Islet precursor cell (in vitro differentiated cells): ENCODE data around the gene ROCK2.

ENCODE experiments used
- DNase-seq: peaks from one replicate; pipeline ENCODE4 v3.0.0-alpha.2; 2018

The ROCK2 gene

GRCh38 chr2:11366326-11366741 is 21.9 kb upstream of the ROCK2 start:
- no peak for DNase-seq

GRCh38 chr2:11365096-11365879 is 20.9 kb upstream of the ROCK2 start:
- DNase-seq = no peak

GRCh38 chr2:11364565-11364887 is 20.1 kb upstream of the ROCK2 start:
- DNase-seq = no peak

GRCh38 chr2:11363868-11364564 is 19.6 kb upstream of the ROCK2 start:
- DNase-seq = no peak

- DNase-seq = no peak
Measured at GRCh38 chr2:11359865-11360264, 15.4 kb upstream of the ROCK2 start.

- peak; percentile 74 for DNase-seq
Measured at GRCh38 chr2:11357428-11357972, 13.1 kb upstream of the ROCK2 start.

- no peak for DNase-seq
Measured at GRCh38 chr2:11356764-11357163, 12.3 kb upstream of the ROCK2 start.

- no peak for DNase-seq
Measured at GRCh38 chr2:11355194-11356053, 11.0 kb upstream of the ROCK2 start.

- no peak for DNase-seq
Measured at GRCh38 chr2:11354363-11355154, 10.1 kb upstream of the ROCK2 start.

GRCh38 chr2:11352781-11353537 is 8.5 kb upstream of the ROCK2 start:
- no peak for DNase-seq

GRCh38 chr2:11348209-11348749 is 3.8 kb upstream of the ROCK2 start:
- no peak for DNase-seq

- DNase-seq = no peak
Measured at GRCh38 chr2:11347403-11347959, 3.0 kb upstream of the ROCK2 start.

GRCh38 chr2:11346023-11346482 is 1.6 kb upstream of the ROCK2 start:
- DNase-seq = no peak

GRCh38 chr2:11344956-11345677 is 681 bp upstream of the ROCK2 start:
- DNase-seq = peak; percentile 89

GRCh38 chr2:11343650-11344341 is 640 bp downstream of the ROCK2 start:
- peak; percentile 86 for DNase-seq

- no peak for DNase-seq
Measured at GRCh38 chr2:11343368-11343649, 1.1 kb downstream of the ROCK2 start.

GRCh38 chr2:11342551-11343367 is 1.7 kb downstream of the ROCK2 start:
- peak; percentile 70 for DNase-seq

GRCh38 chr2:11340717-11341116 is 3.7 kb downstream of the ROCK2 start:
- no peak for DNase-seq
